H1 (cell line): ENCODE data around the gene ZNF775. TPM values are rescaled to one million over a fixed set of nuclear protein-coding genes. Genes with fewer than 3 reads are reported as not detected.

Experiments used
- ATF2 ChIP-seq: IDR thresholded peaks from 2 replicates; pipeline ENCODE4 v1.6.1; 2012; ENCODE audit warnings: low read length, inconsistent platforms
- POU5F1 ChIP-seq: IDR thresholded peaks from 2 replicates; pipeline ENCODE4 v1.6.1; 2011; ENCODE audit warnings: low read depth, mild to moderate bottlenecking, low read length, moderate library complexity
- polyA plus RNA-seq, 7 experiments: library from polyadenylated mRNA; depleted of rRNA in 3 of 7; stranded (reverse) in 5 of 7; unstranded in 2 of 7; fragments of >200 nt in 5 of 7; fragments of 200-250 nt in 2 of 7; gene quantifications; 1 replicate in 5 of 7; 2 replicates in 1 of 7; 4 replicates in 1 of 7; pipeline versions ENCODE4 v1.2.1 to v1.2.3, GENCODE V29; 2011 to 2013; ENCODE audit warnings: missing spikeins in 2 of 7, mixed read lengths in 2 of 7
- total RNA-seq: library from RNA; stranded (reverse); fragmentation: NEBNext Ultra II Directional; extraction: Animal tissue kit (Norgen Biotek cat#: 25700); gene quantifications from 2 replicates; pipeline ENCODE4 v1.2.1, GENCODE V29; 2021

ZNF775 gene
- total and polyA plus RNA-seq, 2 of the 8 experiments (the other 6 are each of a cell fraction or from before 2014, with no cell fraction given) = 13.6 to 21.5 TPM

GRCh38 chr7:150377196-150377595 is 1.9 kb upstream of the ZNF775 start (continued):
- no peak for TF ChIP-seq POU5F1
- no peak for TF ChIP-seq ATF2
